ENCODE results near the gene ZBED1.

- TF ChIP-seq POLR2A (IDR thresholded peaks at IDR 0.05; ENCODE audit: low read depth, low read length) (no peak), PAX5 (IDR thresholded peaks at IDR 0.05; ENCODE audit: insufficient read depth, low read length, severe bottlenecking) (no peak), POLR2AphosphoS5 (IDR thresholded peaks at IDR 0.05; ENCODE audit: low read depth, low read length) (no peak), TAF1 (IDR thresholded peaks at IDR 0.05; ENCODE audit: low read depth, low read length) (no peak), SPI1 (IDR thresholded peaks at IDR 0.05; ENCODE audit: low read depth, low read length) (no peak)
These were observed 4.0 kb upstream of the ZBED1 start for GRCh38 chrX:2504706-2505332.
